PC-3 (cell line): ENCODE results near the gene CHRNA4. TPM values are rescaled to one million over a fixed set of nuclear protein-coding genes. Genes with fewer than 3 reads are reported as not detected.

Experiments
- ATAC-seq: fragments of 200-7000 bp; cut with Tn5 transposase; 2 replicates; pipeline ENCODE4 v1.9.1; 2020; ENCODE audit warnings: mild to moderate bottlenecking, moderate library complexity
- BruUV-seq: library from RNA; stranded (reverse); fragments of 400-500 nt; replicated peaks from 2 replicates; lab custom pipeline; 2021; lab: Mats Ljungman, UMichigan
- CTCF ChIA-PET: fragments of 300-600 bp; sonication (Branson Sonifier 250); formaldehyde crosslinking; loops from one replicate; lab custom pipeline; 2022; ENCODE audit warnings: antibody characterized with exemption; lab: Charles Lee
- POLR2A ChIA-PET: fragments of 300-600 bp; sonication (Branson Sonifier 250); formaldehyde crosslinking; loops from one replicate; lab custom pipeline; 2022; ENCODE audit warnings: antibody characterized with exemption; ENCODE audit not compliant: unreplicated experiment; lab: Charles Lee
- DNase-seq: peaks from one replicate; pipeline ENCODE4 v3.0.0-alpha.2; 2015
- H2AFZ ChIP-seq: fragments of 300-600 bp; sonication (generic); 2 replicates; pipeline ENCODE4 v1.6.0; 2016; ENCODE audit warnings: antibody characterized with exemption, low read length
- H3F3A ChIP-seq: fragments of 300-600 bp; sonication (generic); one replicate; pipeline ENCODE4 v1.6.0; 2017; ENCODE audit warnings: antibody characterized with exemption, low read length, control low read depth, mild to moderate bottlenecking; ENCODE audit not compliant: unreplicated experiment
- H3K27ac ChIP-seq: fragments of 300-600 bp; sonication (generic); 2 replicates; pipeline ENCODE4 v1.5.1; 2016; ENCODE audit warnings: mild to moderate bottlenecking, low read length
- H3K27me3 ChIP-seq: fragments of 300-600 bp; sonication (generic); 2 replicates; pipeline ENCODE4 v1.6.1; 2016; ENCODE audit warnings: low read length, mixed read lengths
- H3K36me3 ChIP-seq: fragments of 300-600 bp; sonication (generic); 2 replicates; pipeline ENCODE4 v1.6.1; 2016; ENCODE audit warnings: low read depth, mixed run types, low read length, mixed read lengths
- H3K4me1 ChIP-seq: fragments of 300-600 bp; sonication (generic); 2 replicates; pipeline ENCODE4 v1.5.1; 2016; ENCODE audit warnings: low read length; ENCODE audit not compliant: insufficient read depth
- H3K4me2 ChIP-seq: fragments of 300-600 bp; sonication (generic); 2 replicates; pipeline ENCODE4 v1.6.0; 2016; ENCODE audit warnings: low read length
- H3K4me3 ChIP-seq: fragments of 300-600 bp; sonication (generic); 2 replicates; pipeline ENCODE4 v1.5.1; 2016; ENCODE audit warnings: mild to moderate bottlenecking, low read length, mixed read lengths
- H3K79me2 ChIP-seq: fragments of 300-600 bp; sonication (generic); 2 replicates; pipeline ENCODE4 v1.6.1; 2017; ENCODE audit warnings: low read length, mixed read lengths
- H3K9ac ChIP-seq: fragments of 300-600 bp; sonication (generic); 2 replicates; pipeline ENCODE4 v1.6.0; 2016; ENCODE audit warnings: mild to moderate bottlenecking, low read length
- H3K9me2 ChIP-seq: fragments of 300-600 bp; sonication (generic); replicated peaks from 2 replicates; pipeline ENCODE4 v1.6.1; 2016; ENCODE audit warnings: mixed run types, low read length, mixed read lengths
- H3K9me3 ChIP-seq: fragments of 300-600 bp; sonication (generic); 2 replicates; pipeline ENCODE4 v1.6.1; 2016; ENCODE audit warnings: low read length, mixed read lengths
- H4K20me1 ChIP-seq: fragments of 300-600 bp; sonication (generic); 2 replicates; pipeline ENCODE4 v1.6.1; 2016; ENCODE audit warnings: low read length, mixed read lengths
- CTCF ChIP-seq: fragments of 300-600 bp; sonication (generic); conservative IDR thresholded peaks from 2 replicates; pipeline ENCODE4 v1.5.1; 2017; ENCODE audit warnings: antibody characterized with exemption, low read depth, mild to moderate bottlenecking, low read length
- EZH2 ChIP-seq: fragments of 300-600 bp; sonication (generic); IDR thresholded peaks from one replicate; pipeline ENCODE4 v1.6.1; 2017; ENCODE audit warnings: antibody characterized with exemption, mild to moderate bottlenecking, low read length; ENCODE audit not compliant: unreplicated experiment
- EZH2phosphoT487 ChIP-seq: fragments of 300-600 bp; sonication (generic); IDR thresholded peaks from 2 replicates; pipeline ENCODE4 v1.6.1; 2018; ENCODE audit warnings: mild to moderate bottlenecking, antibody characterized with exemption, low read length, borderline replicate concordance
- intact Hi-C: fragments of 100-400 bp; cut with micrococcal nuclease; formaldehyde crosslinking; loops from 2 replicates; pipeline ENCODE4 v1.9.0; 2023
- total RNA-seq: library from RNA; depleted of rRNA; stranded (reverse); fragments of >200 nt; gene quantifications from 2 replicates; pipeline ENCODE4 v1.2.3, GENCODE V29; 2014

Gene CHRNA4
- total RNA-seq, 1 experiment from 2014 or later = not detected

GRCh38 chr20:63394069-63394919, 33.1 kb upstream of the CHRNA4 start:
- ATAC-seq (no peak), DNase-seq (peak; percentile 3)
- Histone ChIP-seq H3K9me3 (no peaks in the 10 kb centered on the region), H4K20me1 (no peaks in the 10 kb centered on the region), H3K4me3 (no peak overlapping the region), H3K4me2 (no peak overlapping the region), H3K36me3 (no peaks in the 10 kb centered on the region), H3K27ac (no peak overlapping the region), H2AFZ (no peak overlapping the region), H3K9ac (no peak overlapping the region), H3K79me2 (no peaks in the 10 kb centered on the region), H3K27me3 (peaks cover 34% of the 10 kb centered on the region), H3F3A (no peaks in the 10 kb centered on the region), H3K9me2 (no peaks in the 10 kb centered on the region), H3K4me1 (no peaks in the 10 kb centered on the region)
- no TSS peak for BruUV-seq
- intact Hi-C loops = no loop called here
- POLR2A ChIA-PET = no interaction called here
- TF ChIP-seq CTCF (no peak), EZH2 (no peak), EZH2phosphoT487 (no peak)
- CTCF ChIA-PET = no interaction called here

- no peaks in the 10 kb centered on the region for H3K9me3 ChIP-seq
- peaks cover 36% of the 10 kb centered on the region for H3K27me3 ChIP-seq
- H4K20me1 ChIP-seq = no peaks in the 10 kb centered on the region
- TF ChIP-seq EZH2phosphoT487 (no peak), EZH2 (no peak)
- ChIA-PET POLR2A (no interaction called here), CTCF (no interaction called here)
- H3K79me2 ChIP-seq = no peaks in the 10 kb centered on the region
- ATAC-seq (no peak), DNase-seq (no peak)
- intact Hi-C loops = no loop called here
- no peak overlapping the region for H3K4me2 ChIP-seq
- no peak overlapping the region for H3K9ac ChIP-seq
- no peaks in the 10 kb centered on the region for H3K4me1 ChIP-seq
- no peak overlapping the region for H3K27ac ChIP-seq
- no peaks in the 10 kb centered on the region for H3K36me3 ChIP-seq
- no peaks in the 10 kb centered on the region for H3F3A ChIP-seq
- no peak overlapping the region for H3K4me3 ChIP-seq
- no TSS peak for BruUV-seq
- H2AFZ ChIP-seq = no peak overlapping the region
- H3K9me2 ChIP-seq = no peaks in the 10 kb centered on the region
These were observed 32.4 kb upstream of the CHRNA4 start for GRCh38 chr20:63393566-63393965.

GRCh38 chr20:63392465-63393365, 31.6 kb upstream of the CHRNA4 start:
- ATAC-seq (no peak), DNase-seq (no peak)
- ChIA-PET CTCF (no interaction called here), POLR2A (no interaction called here)
- no peaks in the 10 kb centered on the region for H3F3A ChIP-seq
- intact Hi-C loops = no loop called here
- H2AFZ ChIP-seq = no peak overlapping the region
- H3K9me3 ChIP-seq = no peaks in the 10 kb centered on the region
- H3K36me3 ChIP-seq = no peaks in the 10 kb centered on the region
- no peaks in the 10 kb centered on the region for H3K79me2 ChIP-seq
- H3K27me3 ChIP-seq = peaks cover 29% of the 10 kb centered on the region
- H4K20me1 ChIP-seq = no peaks in the 10 kb centered on the region
- BruUV-seq = no TSS peak
- H3K9me2 ChIP-seq = no peaks in the 10 kb centered on the region
- TF ChIP-seq EZH2phosphoT487 (no peak), EZH2 (no peak), CTCF (no peak)
- no peak overlapping the region for H3K9ac ChIP-seq
- no peaks in the 10 kb centered on the region for H3K4me1 ChIP-seq
- no peak overlapping the region for H3K4me3 ChIP-seq
- H3K4me2 ChIP-seq = no peak overlapping the region
- H3K27ac ChIP-seq = no peak overlapping the region
